NCI-H2107 treated with DMSO at 0.1 percent for 48 hours (cell line): Measurements from ENCODE around the gene MMP27.

Source experiments
- DNase-seq: peaks from one replicate; lab custom pipeline; 2025; ENCODE audit not compliant: unreplicated experiment; lab: John Stamatoyannopoulos, UW

MMP27 gene

GRCh38 chr11:102704841-102705240 lies 728 bp downstream of the MMP27 start:
- DNase-seq: no peak

DNA sequence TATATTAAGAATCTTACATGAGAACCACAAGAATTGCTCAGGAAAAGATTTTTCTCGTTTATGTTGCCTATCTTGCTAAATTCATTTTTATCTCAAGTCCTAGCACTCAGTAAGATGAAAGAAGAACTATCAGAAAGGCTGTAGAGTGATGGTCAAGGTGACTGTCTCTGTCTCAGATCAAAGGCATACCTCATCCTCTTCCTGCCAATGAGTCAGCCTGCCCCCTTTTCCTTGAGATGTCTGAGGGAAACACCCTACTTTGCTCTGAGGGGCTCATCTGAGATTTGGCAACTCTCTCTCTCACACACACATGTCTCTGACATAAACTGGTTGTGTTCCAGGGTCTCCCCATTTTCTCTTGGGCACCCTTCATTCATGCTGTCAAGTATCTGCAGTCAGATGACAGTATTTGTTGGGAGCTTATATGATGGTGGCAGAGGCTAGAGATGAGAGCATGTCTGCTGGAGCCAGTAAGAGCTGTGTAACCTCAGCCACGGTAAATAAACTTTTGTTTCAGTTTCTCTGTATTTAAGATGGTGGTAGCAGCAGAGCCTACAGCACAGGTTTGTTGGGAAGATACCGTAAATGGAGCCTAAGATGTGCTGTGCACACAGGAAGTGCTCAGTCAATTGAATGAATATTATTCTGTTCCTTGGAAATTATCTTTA lies 1.6 kb downstream of the MMP27 start:
- DNase-seq: no peak

GRCh38 chr11:102695201-102695600 lies 10.4 kb downstream of the MMP27 start:
- no peak for DNase-seq

- DNase-seq: no peak
Measured at GRCh38 chr11:102685754-102686153, 19.8 kb downstream of the MMP27 start.

DNA sequence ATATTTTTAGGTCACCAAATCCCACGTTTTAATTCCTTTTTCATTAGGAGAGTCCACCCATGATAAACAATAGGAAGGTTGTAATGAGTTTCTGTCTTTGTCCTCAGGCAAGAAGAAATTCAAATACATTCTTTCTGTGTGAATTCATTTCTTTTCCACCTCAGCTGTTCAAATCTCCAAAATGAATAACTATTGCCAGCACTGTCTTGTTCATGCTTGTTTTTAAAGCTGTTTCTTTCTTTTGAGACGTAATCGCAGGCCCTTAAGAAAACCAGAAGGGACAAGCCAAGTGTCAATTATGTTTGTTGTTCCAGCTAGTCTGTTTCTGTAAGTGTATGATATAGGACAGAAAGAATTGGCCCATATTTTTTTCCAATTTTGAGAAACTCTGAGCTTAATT lies 20.2 kb downstream of the MMP27 start:
- no peak for DNase-seq

GRCh38 chr11:102683277-102683676 lies 22.3 kb downstream of the MMP27 start:
- DNase-seq: no peak

- no peak for DNase-seq
Measured at GRCh38 chr11:102680945-102681344, 24.6 kb downstream of the MMP27 start.

DNA sequence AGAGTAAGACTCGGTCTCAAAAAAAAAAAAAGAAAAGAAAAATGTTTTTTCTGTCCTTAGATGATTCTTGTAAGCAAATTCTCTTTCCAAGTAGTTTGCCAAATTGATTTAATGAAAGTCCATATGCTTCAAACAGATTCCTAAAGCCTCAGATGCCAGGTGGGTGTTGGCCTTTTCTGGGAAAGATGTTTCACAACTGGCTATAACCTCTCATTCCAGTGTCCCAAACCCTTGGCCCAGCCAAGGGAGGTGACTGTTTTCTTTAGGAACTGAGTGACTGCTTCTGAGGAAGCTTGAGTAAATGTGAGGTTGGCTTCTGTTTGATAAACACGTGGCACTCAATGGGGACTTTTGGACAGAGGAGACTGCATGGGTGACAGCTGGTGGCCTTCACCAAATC lies 27.5 kb downstream of the MMP27 start:
- no peak for DNase-seq

- no peak for DNase-seq
Measured at GRCh38 chr11:102676084-102676483, 29.5 kb downstream of the MMP27 start.

- DNase-seq: no peak
Measured at GRCh38 chr11:102669664-102670063, 35.9 kb downstream of the MMP27 start.

- DNase-seq: peak; percentile 27
Measured at GRCh38 chr11:102666331-102666957, 39.1 kb downstream of the MMP27 start.

DNA sequence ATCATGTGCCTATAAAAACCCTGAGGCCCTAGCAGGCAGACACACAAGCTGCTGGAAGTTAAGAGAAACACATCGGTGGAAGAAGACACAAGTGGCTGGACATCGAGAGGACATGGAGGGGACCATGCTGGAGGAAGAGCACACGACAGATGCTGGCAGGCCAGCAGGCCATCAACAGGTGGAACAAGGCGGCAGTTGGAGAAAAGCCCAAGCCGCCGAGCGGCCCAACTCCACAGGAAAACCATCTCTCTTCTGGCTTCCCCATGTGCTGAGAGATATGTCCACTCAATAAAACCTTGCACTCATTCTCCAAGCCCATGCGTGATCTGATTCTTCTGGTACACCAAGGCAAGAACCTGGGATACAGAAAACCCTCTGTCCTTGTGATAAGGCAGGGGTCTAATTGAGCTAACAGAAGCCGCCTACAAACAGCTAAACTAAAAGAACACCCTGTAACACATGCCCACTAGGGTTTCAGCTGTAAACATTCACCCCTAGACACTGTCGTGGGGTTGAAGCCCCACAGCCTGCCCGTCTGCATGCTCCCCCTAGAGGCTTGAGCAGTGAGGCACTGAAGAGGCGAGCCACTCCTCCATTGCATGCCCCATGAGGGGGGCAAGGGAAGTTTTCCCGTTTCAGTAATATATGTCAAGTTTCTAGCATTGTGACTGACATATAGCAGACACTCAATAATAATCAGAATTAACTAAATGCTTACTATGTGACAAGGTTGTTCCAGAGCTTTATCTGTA lies 41.4 kb downstream of the MMP27 start:
- DNase-seq: no peak

DNA sequence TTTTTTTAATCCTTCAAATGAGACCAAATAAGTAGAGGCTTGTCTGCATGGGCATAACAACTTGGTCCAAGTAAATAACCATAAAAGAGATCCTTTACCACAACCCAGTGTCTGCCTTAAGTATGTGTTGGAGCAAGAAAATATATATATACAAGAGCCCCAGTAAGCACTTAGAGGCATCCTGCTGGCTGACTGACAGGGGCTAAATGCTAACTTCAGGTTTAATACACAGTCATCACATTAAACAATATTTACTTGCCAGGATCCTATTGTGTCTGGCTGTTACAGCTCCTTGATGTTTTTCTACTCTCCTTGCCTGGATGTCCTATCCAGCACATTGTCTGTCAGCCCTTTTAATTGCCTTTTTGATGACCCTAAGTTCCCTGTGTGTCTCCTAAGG lies 43.0 kb downstream of the MMP27 start:
- no peak for DNase-seq

DNA sequence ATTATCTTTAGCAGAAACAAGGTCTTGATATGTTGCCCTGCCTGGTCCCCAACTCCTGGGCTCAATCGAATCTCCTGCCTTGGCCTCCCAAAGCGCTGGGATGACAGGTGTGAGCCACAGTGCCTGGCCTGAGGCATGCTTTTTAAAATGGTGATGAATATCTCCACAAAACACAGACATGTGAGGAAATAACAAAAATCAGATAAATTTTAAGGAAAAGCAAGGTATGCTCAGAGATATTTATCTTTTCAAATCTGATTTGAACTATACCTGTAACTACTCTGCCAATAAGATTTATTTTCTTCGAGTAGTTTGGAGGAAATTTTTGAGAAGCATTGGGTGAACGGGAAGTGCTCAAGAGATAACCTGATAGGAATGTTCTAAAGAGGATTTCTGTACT lies 44.5 kb downstream of the MMP27 start:
- no peak for DNase-seq

GRCh38 chr11:102656528-102656927 lies 49.0 kb downstream of the MMP27 start:
- DNase-seq: no peak

DNA sequence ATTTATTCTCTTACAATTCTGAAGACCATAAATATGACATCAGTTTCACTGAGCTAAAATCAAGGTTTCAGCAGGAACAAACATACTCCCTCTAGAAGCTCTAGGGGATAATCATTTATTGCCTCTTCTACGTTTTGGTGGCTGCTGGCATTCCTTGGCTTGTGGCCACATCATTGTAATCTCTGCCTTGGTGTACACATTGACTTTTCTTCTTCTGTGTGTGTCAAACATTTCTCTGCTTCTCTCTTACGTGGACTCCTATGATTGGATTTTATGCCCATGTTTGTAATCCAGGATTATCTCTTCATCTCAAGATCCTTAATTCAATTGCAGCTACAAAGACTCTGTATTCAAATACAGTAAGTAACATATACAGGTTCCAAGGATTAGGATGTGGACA lies 50.0 kb downstream of the MMP27 start:
- DNase-seq: no peak

GRCh38 chr11:102654761-102655160 lies 50.8 kb downstream of the MMP27 start:
- no peak for DNase-seq

- DNase-seq: no peak
Measured at GRCh38 chr11:102653744-102654291, 51.8 kb downstream of the MMP27 start.

DNA sequence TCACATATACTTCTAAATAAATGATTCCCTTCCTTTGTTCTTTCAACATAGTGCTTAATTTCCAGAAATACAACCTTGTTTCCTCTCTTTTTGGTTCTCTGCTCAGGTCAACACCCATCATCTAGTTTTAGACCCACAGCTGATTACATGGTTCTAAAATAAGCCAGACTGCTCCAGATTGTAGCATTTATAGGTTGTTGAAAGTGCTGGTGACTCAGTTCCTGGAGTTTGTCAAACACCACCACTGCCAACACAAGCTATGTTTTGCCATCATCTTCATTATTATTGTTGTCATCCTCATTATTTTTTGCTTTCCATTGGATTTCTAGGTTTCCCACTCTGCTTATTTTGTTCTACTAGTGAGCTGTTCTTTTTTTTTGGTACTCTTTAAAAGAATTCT lies 58.1 kb downstream of the MMP27 start:
- DNase-seq: no peak

DNA sequence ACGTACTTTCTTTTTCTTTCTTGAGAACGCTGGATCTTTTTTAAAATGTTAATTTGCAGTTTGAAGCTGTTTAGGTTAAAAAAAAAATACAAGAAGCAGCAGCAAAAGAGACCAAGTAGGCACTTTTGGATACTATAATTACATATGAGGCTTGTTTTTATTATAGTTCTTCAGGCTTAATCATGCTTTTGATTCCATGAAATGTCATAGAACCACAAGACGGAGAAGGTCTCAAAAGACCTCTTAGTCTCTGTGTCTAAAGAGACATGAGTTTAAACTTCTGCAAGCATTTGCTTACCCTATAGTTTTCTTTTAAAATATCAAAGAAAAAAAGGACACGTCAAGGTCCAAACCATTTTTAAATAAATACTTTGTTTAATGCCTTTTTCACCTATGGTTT lies 61.6 kb downstream of the MMP27 start:
- no peak for DNase-seq
